GM12864 (cell line): ENCODE results near the gene MKRN2.

Experiments
- DNase-seq: peaks from one replicate; pipeline ENCODE4 v3.0.0-alpha.2; 2011; ENCODE audit warnings: low read depth
- H3K4me3 ChIP-seq: 2 replicates; pipeline ENCODE4 v1.5.1; 2011; ENCODE audit warnings: mild to moderate bottlenecking, low read depth, low read length, control low read depth
- CTCF ChIP-seq: IDR thresholded peaks from 2 replicates; pipeline ENCODE4 v1.5.1; 2011; ENCODE audit warnings: low read depth, mild to moderate bottlenecking, moderate library complexity, low read length, control low read depth, inconsistent platforms; ENCODE audit errors: missing control alignments

Gene MKRN2

GRCh38 chr3:12566976-12567375 is 10.1 kb downstream of the MKRN2 start:
- no peak for DNase-seq
- no peak for TF ChIP-seq CTCF
- no peak overlapping the region for H3K4me3 ChIP-seq

GRCh38 chr3:12568747-12569146 is 11.9 kb downstream of the MKRN2 start:
- DNase-seq, result no peak
- no peak for TF ChIP-seq CTCF
- H3K4me3 ChIP-seq, result no peak overlapping the region

GRCh38 chr3:12569836-12570235 is 12.9 kb downstream of the MKRN2 start:
- TF ChIP-seq CTCF, result no peak
- no peak overlapping the region for H3K4me3 ChIP-seq
- no peak for DNase-seq

GRCh38 chr3:12571986-12572385 is 15.1 kb downstream of the MKRN2 start:
- DNase-seq, result no peak
- TF ChIP-seq CTCF, result no peak
- no peak overlapping the region for H3K4me3 ChIP-seq

GRCh38 chr3:12574131-12574530 is 17.2 kb downstream of the MKRN2 start:
- H3K4me3 ChIP-seq, result no peak overlapping the region
- no peak for TF ChIP-seq CTCF

GRCh38 chr3:12574661-12575060 is 17.8 kb downstream of the MKRN2 start:
- TF ChIP-seq CTCF, result no peak
- no peak overlapping the region for H3K4me3 ChIP-seq
- no peak for DNase-seq

More at GRCh38 chr3:12574131-12574530, 17.2 kb downstream of the MKRN2 start:
- no peak for DNase-seq

GRCh38 chr3:12577379-12577778 is 20.5 kb downstream of the MKRN2 start:
- DNase-seq, result no peak
- no peak overlapping the region for H3K4me3 ChIP-seq
- no peak for TF ChIP-seq CTCF
